Superior temporal gyrus (tissue), 1 donor: ENCODE results near the gene MAP3K14.
"Not testable (repeated sequence)": the region's sequence is repeated elsewhere in the genome, so short reads cannot be mapped to it uniquely, and the experiment has no call there.

ENCODE experiments used
- DNase-seq: peaks from one replicate; pipeline ENCODE4 v3.0.0-alpha.2; 2016; ENCODE audit errors: extremely low spot score

Gene MAP3K14

DNA sequence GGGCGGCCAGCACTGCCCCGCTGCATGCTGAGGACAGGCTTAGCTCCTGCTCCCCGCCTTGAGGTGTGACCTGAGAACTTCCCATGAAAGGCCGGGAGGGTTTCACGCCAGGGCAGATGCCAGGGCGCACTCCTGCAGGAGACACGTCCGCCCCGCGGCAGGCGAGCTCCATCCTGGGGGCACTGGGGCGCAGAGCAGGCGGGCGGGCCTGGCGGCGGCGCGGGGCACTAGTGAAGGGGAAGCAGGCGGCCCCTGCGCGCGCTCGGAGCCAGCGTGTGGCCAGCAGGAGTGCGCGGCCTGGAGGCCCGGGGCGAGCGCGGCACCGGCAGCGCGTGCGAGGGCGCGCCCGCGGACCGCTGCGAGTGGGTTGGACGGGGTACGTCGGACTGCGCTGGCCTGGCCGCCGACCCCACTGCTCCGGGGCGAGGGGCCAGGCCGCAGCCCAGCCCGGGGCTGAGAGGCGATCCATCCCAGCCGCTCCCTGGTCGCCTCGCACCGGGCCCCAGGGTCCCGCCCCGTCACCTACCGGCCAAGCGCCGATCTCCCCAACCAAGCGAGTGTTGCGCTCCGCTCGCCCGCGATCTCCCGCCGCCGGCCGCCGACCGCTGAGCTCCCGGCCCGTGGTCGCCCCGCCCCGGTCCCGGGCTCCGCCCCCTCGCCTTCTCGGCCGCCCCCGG is at the start of gene MAP3K14:
Gene MAP3K14, minus strand, starts transcription at position 587 of the 677 bp plus-strand sequence. CDS start 26,275 bp downstream, outside the sequence.
- DNase-seq: no peak

DNA sequence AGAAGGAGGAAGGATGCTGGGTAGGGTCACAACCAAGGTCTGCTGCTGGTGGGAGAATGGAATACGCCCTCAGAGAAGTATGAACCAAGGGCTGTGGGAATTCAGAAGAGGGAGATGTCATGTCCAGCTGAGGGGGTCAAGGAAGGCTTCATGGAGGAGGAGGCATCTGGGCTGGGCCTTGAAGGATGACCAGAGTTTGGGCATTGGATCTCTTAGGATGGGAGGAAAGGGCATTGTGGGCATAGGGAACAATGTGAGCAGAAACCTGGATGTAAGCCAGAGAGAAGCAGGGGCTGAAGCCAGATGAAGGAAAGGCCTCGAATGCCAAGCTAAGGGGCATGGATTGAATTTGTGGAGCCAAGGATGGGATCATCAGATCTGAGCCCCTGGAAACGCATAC is 49.2 kb upstream of the MAP3K14 start:
- DNase-seq: no peak

DNA sequence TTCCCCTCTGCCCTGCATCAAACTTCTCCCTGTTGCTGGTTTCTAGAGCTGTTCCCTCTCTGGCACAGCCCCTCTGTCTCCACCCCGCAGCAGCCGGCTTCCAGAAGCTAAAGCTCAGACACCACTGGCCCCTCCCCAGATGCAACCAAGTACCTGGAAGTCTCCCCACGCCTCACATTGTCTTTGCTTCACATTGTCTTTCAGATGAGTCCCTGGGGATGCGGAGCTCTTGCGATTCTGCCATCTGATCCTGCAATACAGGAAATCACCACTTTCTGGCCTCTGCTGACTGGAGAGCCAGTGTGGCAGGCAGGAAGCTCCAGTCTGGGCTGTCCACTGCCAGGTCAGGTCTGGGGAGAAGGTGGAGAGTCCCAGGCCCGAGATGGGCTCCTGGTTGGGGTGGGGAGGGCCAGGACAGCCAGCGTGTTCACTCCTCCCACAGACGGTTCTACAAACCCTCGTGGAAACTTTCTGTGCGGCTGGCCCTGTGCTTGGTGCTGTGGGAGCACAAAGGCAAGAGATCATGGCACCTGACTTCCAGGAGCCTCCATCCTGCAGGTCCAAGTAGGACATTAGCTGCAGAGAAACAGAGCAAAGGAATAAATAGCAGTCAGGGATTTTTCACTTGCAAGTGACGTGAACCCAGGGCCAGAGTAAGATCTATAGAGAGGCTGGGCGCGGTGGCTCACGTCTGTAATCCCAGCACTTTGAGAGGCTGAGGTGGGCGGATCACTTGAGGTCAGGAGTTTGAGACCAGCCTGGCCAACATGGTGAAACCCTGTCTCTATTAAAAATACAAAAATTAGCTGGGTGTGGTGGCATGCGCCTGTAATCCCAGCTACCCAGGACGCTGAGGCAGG is 47.9 kb upstream of the MAP3K14 start:
- no peak for DNase-seq

DNA sequence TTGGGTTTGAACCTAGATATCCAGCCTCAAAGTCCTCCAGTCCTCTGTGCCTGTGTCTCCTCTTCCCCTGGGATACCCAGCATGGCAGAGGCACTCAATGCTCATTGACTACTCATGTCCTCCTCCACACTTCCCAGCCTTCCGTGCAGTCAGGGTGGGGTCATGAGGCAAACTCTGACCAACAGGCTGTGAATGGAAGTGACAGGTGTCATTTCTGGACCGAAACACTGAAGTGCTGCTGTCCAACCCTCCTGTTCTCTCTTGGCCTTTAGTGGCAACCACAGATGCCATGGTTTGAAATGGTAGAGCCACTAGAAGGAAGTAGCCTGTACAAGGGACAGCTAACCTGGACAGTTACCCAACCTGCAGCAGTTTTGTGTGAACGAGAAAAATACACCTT is 46.7 kb upstream of the MAP3K14 start:
- no peak for DNase-seq

DNA sequence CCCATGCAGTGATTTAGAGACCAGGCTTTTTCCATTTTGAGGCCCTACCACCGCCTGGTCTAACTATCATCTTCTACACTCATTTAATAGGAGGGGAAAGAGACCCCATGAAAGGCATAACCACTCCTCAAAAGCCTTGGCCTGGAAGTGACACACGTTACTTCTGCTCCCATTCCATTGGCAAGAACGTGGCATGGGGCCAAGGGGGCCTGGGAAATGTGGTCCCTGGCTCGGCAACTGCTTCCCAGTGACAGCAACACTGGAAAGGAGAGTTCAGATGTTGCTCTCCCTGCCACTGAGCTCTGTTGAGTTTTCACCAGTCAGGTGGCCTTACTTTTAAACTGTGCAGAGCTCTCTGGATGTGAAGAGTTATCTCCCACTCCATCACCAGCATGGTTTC is 45.2 kb upstream of the MAP3K14 start:
- no peak for DNase-seq

DNA sequence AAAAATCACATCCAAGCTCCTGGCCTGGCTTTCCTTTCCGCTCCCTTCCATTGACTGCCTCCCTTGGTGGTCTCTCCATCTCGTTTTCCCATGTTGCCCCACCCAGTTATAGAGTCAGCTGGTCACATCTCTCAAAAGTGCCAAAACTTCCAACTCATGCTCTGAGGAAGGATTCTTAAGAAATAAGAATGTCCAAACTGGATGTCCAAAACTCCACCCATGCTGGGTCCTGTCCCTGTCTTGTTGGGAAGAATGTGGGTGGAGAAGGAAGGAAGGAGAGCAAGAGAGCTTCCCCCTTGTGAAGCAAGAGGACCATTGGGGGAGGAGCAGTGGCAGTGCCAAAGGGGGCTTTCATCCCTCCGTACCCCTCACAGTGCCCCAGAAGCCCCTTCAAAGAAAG is 44.6 kb upstream of the MAP3K14 start:
- no peak for DNase-seq

DNA sequence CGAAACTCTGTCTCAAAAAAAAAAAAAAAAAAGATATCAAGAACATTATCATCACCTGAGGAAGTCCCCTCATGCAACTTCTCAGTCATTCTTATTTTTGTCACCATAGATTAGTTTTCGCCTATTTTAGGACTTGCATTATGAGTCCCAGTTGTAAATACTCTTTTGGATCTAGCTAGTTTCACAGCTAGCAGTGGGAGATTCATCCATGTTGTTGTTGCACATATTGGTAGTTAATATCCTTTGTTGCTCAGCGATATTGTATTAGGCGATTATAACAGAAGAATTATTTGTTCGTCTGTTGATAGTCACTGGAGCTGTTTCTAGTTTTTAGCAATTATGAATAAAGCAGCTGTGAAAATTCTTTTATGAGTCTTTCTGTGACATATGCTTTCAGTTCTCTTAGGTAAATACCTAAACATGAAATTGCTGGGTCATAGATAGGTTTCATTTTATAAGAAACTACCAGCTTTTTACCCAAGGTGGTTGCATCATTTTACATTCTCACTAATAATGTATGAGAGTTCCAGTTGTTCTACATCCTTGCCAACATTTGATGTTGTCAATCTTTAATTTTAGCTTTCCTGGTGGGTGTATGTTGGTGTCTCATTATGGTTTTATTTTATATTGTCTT is 40.7 kb upstream of the MAP3K14 start:
- no peak for DNase-seq

DNA sequence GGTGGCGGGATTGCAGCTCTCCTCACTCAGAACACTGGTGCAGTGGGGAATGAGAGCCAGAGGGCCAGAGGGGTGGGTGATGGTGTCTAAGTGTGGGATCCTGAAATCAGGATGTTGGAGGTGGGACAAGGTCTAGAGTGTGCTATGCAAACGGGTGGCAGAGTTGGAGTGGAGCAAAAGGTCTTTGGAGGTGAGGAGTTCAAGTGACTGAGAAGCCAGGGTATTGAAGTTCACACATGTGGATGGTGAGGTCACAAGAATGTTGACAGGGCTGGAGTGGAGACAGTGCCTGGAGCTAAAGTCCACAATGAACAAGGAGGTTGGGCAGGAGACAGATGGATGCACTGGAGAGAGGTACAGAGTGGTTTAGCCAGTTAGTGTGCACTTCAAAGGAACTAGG is 38.3 kb upstream of the MAP3K14 start:
- DNase-seq: no peak

DNA sequence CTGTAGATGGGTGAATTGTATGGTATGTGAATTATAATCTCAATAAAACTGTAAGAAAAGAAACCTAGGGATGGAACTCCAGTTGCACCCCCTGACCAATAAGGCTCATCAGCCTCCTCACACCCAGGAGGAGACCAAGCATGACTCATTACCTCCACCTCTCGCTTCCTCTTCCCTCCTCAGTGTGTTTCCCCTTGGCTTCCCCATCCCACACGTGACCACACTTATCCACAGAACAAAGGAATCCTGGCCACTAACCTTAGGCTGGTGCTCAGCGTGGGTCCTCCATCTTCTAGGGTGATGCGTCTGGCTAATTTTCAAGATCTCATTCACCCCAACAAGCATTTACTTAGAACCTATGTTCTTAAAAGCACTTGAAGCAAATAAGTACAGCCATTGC is 36.2 kb upstream of the MAP3K14 start:
- no peak for DNase-seq

DNA sequence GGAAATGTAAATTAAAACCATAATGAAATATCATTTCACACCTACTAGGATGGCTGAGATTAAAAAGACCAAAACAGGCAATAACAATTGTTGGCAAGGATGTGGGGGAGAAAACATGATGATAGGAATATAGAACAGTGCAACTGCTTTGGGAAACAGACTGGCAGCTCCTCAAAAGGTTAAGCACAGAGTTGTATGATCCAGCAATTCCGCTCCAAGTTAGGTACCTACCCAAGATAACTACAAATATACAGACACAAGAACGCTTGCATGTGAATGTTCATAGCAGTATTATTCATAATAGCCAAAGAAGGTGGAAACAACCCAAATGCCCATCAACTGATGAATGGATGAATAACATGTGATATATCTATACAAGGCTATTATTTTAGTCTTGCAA is 35.0 kb upstream of the MAP3K14 start:
- DNase-seq: no peak

DNA sequence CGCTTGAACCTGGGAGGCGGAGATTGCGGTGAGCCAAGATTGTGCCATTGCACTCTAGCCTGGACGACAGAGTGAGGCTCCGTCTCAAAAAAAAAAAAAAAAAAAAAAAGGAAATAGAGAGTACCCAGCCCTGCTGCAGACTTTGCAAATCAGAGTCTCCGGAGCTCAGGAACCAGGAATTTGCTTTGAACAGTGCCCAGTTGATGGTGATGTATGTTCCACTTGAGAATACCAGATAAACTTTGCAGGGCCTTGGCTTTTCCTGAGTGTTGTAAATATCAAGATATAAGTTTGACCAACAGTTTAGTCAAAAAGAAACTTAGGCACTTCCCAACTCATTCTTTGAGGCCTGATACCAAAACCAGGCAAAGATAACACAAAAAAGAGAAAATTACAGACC is 30.6 kb upstream of the MAP3K14 start:
- no peak for DNase-seq

DNA sequence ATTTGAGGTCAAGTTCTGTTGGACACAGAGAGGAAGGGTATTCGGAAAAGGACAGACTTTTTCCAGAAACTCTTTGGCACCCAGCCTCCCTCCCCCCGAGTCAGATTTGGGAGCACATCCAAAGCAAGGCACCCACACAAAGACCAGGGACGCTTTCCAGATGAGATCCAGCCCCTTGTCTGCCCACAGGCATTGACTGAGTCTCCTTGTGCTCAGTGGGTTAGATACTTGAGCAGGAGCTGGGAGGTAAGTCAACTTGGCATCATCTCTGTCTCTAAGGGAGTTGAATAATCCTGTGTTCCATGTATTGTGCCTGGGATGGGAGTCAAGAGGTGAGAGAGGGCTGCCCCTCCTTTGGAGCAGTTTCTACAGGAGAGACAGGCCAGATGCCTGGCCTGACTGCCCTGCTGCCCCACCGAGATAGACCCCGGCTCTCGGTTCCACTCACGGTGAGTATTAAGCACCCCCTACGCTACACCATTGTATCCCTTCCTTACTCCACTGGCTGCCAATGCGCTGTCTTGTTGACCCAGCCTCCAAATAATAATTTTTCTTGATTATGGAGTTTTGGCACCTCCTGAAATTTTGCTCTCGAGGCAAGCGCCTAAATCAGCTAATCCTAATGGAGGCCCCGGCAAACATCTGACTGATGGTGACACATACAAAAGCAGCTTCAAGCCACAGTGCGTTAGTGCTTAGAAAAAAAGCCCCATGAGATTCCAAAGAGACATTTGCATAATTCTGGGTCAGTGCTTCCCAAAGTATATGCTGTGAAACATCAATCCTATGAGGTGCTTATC is 29.6 kb upstream of the MAP3K14 start:
- no peak for DNase-seq

DNA sequence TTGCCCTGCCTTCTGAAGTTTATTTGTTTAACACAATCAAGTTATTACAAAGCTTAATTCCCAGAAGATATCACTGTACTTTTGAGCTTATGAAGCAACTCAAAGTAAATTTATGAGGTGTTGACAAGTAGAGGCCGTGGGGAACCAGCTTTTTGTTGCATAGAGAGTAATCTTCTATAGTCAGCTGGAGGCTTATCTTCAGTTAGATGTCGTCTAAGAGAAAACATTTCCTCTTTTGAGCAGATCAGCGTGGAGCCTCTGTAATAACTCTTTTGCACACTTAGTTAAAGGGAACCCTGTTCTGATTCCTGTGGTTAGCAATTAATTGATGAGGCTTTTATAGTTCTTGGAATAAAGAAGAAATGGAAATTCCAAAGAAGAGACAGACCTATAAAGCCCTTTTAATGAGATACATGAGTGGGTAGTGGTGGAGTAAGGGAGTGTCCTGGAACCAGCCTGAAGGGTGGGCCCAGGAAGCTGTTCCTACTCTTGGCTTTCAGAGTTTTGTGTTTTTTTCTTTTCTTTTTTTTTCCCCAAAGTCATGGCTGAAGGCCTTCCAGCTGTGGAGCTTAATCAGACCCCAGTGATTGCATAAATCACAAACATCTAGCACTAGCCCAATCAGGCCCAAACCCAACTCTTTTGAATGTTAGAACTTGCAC is 28.9 kb upstream of the MAP3K14 start:
- DNase-seq: no peak

DNA sequence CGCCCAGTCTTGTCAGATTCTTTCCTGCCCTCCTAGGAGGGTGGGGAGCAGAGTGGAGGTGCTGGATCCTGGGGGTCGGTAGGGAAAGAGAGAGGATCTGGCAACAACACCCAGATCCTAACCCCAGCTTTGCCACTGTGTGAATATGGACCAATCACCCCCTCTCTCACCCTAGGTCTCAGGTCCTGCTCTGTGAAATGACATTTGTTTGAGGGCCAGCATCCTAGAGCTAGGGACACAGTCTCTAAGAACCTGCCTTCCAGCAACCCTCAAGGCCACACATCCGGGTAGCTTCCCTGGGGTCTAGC is 28.4 kb upstream of the MAP3K14 start:
- no peak for DNase-seq

DNA sequence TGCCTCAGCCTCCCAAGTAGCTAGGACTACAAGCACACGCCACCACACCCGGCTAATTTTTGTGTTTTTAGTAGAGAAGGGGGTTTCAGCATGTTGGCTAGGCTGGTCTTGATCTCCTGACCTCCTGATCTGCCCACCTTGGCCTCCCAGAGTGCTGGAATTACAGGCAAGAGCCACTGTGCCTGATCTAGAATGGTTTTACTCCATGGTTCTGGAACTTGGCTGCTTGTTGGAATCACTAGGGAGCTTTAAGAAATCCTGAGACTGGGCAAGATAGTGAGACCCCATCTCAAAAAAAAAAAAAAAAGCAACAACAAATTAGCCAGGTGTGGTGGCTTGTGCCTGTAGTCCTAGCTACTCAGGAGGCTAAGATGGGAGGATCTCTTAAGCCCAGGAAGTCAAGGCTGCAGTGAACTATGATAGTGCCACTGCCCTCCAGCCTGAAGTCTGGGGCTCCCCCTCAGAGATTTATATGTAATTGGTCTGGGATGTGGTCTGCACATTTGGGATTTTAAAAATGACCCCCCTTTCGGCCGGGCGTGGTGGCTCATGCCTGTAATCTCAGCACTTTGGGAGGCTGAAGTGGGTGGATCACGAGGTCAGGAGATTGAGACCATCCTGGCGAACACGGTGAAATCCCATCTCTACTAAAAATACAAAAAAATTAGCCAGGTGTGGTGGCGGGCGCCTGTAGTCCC is 27.3 kb upstream of the MAP3K14 start:
- DNase-seq: not testable (repeated sequence)

DNA sequence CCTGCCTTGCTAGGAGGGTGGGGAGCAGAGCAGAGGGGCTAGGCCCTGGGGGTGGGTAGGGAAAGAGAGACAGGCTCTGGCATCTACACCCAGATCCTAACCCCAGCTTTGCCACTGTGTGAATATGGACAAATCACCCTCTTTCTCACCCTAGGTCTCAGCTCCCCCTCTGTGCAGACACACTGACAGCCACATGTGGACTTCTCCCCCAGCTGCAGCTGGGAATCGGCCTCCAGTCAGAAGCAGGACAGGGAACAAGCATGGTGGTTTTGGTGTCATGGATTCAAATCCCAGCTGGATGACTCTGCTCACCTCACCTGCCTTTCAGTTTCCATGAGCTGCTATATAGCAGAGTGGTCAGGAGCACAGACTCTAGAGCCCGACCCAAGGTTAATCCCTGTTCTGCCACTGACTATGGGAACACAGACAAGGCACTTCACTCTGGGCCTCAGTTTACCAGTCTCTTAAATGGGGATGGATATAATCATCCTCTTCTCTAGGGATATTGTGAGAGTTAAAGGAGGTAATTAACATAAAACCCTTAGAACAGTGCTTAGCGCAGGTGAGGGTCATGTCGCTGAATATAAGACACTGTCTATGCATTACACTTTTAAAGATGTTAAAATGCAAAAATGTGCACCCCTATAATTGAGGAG is 26.2 kb upstream of the MAP3K14 start:
- no peak for DNase-seq

DNA sequence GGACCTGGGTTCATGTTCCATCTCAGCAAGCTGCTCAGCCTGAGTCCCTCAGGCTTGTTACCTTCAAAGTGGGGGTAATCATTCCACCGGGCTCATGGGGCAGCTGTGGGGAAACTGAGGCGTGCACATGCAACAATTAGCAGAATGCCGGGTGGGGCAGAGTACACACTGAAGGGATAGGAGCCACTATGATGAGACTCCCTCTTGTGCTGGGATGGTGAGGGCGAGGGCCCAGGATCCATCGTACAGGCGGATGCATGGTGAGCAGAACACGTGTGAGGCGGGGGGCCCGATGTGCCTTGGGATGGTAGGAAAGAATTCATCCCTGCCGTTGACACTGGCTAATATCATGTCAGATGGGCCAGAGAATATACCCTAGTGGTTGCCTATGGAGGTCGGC is 25.5 kb upstream of the MAP3K14 start:
- DNase-seq: no peak

DNA sequence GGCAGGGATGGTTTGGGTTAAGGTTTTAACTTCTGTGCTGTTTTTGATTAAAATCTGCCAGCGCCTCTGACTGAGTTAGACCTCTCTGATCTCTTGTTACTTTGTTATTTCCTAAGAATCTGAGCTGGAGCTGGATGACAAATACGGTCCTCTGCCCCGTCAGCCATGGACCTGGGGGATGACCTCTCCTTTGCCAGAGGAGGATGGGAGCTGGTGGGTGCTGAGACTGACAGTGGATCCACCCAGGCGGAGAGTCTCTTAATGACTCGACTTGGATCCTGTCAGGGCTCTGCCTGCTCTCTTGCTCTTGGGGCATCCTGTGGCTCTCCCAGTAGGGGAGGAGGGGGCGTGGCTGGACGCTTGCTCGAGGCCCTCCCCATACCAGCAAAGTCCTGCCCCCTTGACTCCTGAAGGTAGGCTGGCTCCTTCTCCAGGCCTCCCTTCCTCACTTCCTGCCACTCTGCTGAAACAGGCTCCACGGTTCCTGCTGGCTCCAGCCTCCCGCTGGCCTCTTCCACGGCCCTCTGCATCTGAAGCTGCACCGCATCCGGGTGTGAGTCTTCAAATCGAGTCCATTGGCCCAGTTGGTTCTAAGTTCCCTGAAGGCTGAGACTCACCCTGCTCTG is 24.8 kb upstream of the MAP3K14 start:
- DNase-seq: no peak

DNA sequence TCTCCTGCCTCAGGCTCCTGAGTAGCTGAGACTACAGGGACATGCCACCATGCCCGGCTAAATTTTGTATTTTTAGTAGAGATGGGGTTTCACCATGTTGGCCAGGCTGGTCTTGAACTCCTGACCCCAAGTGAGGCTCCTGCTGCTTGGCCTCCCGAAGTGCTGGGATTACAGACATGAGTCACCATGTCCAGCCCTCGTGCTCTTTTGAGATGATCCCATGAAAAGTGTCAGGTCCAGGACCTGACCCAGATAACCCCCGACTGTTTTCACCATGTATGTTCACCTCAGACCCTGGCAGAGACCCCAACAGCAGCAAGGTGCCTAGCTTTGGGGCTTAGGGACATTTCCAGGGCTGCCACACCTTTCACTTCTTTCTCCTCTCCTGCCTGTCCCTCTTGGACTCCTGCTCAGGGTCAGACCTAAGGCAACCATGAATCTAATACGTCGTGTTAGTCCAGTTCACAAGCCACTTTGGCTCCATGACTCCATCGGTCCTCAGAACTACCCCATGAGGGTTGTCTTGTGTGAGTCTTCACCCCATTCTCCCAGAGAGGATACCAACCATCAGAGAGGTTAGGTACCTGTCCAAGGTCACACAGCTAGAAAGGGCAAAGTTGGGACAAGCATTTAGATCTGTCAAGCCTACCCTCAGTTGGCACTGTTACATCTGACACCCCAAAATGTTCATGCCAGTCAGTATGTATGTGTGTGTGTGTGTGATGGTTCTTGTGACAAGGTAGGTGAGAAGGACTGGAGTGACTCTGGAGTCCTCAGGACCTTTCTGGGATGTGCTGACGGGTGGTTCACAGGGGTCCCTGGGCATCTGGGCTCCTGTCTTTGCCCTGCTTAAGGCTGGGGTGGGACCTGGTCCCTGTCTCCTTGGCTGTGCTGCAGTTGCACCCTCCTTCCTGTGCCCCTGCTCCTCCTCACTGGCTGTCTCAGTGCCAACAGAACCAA is 23.1 kb upstream of the MAP3K14 start:
- DNase-seq: no peak
